Adipocyte (in vitro differentiated cells): Measurements from ENCODE around the gene CDS2.
A peak's percentile ranks its signal among the peaks of the same experiment; 100 is the strongest.

Experiments
- DNase-seq: peaks from one replicate; pipeline ENCODE4 v3.0.0-alpha.2; 2015; ENCODE audit warnings: low read depth
- H3K27me3 ChIP-seq: replicated peaks from 2 replicates; pipeline ENCODE4 v1.7.0; 2013; ENCODE audit warnings: mild to moderate bottlenecking, low read length, moderate library complexity; ENCODE audit not compliant: control insufficient read depth, insufficient read depth
- H3K36me3 ChIP-seq: 2 replicates; pipeline ENCODE4 v1.7.0; 2013; ENCODE audit warnings: low read length, mild to moderate bottlenecking, moderate library complexity; ENCODE audit not compliant: control insufficient read depth, insufficient read depth, severe bottlenecking
- H3K4me1 ChIP-seq: 2 replicates; pipeline ENCODE4 v1.7.0; 2013; ENCODE audit warnings: mild to moderate bottlenecking, low read length, moderate library complexity; ENCODE audit not compliant: control insufficient read depth, insufficient read depth
- H3K4me3 ChIP-seq: 2 replicates; pipeline ENCODE4 v1.7.0; 2013; ENCODE audit warnings: mild to moderate bottlenecking, low read length, moderate library complexity
- H3K9ac ChIP-seq: 2 replicates; pipeline ENCODE4 v1.7.0; 2013; ENCODE audit warnings: mild to moderate bottlenecking, low read length, moderate library complexity
- H3K9me3 ChIP-seq: 2 replicates; pipeline ENCODE4 v1.7.0; 2013; ENCODE audit warnings: mild to moderate bottlenecking, low read length, moderate library complexity; ENCODE audit not compliant: control insufficient read depth

CDS2 gene

DNA sequence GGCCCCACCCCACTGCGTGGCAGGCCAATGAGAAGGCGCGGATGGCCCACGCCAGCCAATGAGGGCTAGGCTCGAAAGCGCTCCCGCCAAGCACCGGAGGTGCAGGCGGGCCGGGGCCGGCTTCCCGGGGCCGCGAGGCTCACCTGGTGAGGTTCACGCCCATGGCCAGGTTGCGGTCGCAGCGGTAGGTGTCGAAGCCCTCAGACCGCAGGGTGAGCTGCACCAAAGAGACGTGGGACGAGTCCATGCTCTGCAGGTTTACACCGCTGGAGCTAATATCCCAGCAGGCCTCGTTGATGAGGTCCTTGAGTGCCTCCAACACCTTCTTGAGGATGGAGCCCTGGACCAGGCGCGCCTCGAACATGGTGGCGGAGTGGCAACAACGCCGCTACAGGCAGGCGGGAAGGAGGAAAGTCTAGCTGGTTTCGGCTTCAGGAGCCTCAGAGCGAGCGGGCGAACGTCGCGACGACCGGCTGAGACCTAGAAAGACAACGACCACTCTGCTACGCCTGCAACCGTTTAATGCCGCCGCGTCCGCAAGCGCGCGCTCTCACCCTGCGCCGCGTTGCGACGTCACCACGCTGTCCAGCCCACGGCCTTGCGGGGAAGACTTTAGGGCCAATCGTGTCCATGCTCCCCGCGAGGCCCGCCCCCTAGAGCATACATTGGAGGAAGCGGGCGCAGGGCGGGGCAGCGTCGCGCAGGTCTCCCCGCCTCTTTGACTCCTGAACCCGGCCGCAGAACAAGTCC lies 7.2 kb upstream of the CDS2 start, which contains the start of gene PCNA:
TSS of gene PCNA (minus strand) at position 524 of the 750 bp plus-strand sequence. CDS start at position 364, 160 bp downstream.
- H3K4me1 ChIP-seq, result peaks cover 25% of the 10 kb centered on the region
- peak; percentile 99 for DNase-seq
- H3K4me3 ChIP-seq, result peak within 1 kb of the TSS; percentile 95
- peak within 1 kb of the TSS; percentile 90 for H3K9ac ChIP-seq
- no peaks in the 10 kb centered on the region for H3K27me3 ChIP-seq
- no peaks in the 10 kb centered on the region for H3K9me3 ChIP-seq
- H3K36me3 ChIP-seq, result peaks cover 31% of the 10 kb centered on the region

DNA sequence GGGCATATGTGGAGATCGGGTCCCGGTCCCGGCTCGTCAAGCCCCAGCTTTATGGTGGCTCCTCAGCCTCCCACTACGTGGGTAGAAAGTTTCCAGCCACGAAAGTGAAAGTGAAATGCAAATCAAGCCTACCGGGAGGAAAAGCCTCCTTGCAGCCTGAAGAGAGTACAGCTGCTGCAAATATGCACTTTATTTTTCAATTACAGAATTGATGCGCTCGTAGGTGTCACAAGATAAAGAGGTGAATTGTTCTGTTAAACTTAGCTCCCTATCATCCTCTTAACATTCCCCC lies 6.7 kb upstream of the CDS2 start:
- Histone ChIP-seq H3K27me3 (no peaks in the 10 kb centered on the region), H3K36me3 (peaks cover 26% of the 10 kb centered on the region), H3K4me1 (peaks cover 25% of the 10 kb centered on the region), H3K9ac (peak overlapping the region; percentile 90), H3K4me3 (peak overlapping the region; percentile 95), H3K9me3 (no peaks in the 10 kb centered on the region)
- DNase-seq, result no peak

DNA sequence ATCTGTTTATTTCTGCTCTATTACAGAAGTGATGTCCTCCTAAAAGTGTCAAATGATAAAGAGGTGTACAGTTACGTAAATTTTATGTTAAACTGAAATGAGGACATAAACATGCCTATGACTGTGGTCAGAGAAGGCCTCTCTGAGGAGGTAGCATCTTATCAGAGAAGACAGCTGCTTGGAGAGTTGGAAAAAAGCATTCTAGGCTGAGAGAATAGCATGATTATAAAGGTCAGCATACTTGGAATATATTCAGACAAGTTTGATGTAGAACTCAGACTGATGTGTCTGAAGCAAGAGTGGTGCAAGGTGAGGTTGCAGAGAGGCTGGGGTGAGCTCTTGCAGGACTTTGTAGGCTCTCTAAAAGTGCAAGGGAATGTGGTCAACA lies 3.9 kb upstream of the CDS2 start:
- Histone ChIP-seq H3K36me3 (no peaks in the 10 kb centered on the region), H3K4me3 (no peak overlapping the region), H3K9me3 (no peaks in the 10 kb centered on the region), H3K4me1 (peaks cover 23% of the 10 kb centered on the region), H3K9ac (no peak overlapping the region), H3K27me3 (no peaks in the 10 kb centered on the region)
- peak; percentile 30 for DNase-seq

DNA sequence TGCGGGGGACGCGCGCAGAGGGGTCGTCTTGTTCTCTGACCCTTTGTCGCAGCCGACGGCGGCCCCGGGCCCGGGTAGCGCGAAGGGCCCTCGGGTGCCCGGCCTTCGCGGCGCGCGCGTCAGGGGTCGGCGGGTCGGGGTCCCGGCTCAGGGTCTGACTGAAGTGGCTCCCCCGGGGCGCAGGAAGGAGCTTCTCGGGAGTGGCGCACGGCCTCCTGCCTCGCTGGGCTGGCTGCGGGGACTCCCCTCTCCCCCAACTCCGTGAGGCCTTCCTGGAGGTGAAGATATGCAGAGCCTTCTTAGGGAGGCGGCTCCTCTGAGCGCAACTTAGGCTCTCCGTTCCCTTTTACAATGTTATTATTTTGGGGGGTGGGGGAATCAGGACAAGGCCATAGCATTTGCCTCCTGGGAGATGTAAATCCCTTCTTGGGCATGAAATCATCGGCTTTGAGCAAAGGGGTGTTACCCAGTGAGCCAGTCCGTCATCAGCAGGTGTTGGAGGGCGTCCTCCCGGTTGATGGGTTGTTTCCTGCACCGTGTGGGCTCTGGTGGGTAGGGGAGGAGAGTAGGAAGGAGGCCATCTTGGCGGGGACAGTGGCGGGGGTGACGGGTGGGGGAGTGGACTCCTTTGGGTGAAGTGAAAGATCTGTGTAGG lies 523 bp downstream of the CDS2 start:
- Histone ChIP-seq H3K9ac (peak overlapping the region; percentile 94), H3K36me3 (no peaks in the 10 kb centered on the region), H3K4me1 (peaks cover 27% of the 10 kb centered on the region), H3K27me3 (no peaks in the 10 kb centered on the region), H3K4me3 (peak overlapping the region; percentile 87), H3K9me3 (no peaks in the 10 kb centered on the region)
- peak; percentile 62 for DNase-seq

DNA sequence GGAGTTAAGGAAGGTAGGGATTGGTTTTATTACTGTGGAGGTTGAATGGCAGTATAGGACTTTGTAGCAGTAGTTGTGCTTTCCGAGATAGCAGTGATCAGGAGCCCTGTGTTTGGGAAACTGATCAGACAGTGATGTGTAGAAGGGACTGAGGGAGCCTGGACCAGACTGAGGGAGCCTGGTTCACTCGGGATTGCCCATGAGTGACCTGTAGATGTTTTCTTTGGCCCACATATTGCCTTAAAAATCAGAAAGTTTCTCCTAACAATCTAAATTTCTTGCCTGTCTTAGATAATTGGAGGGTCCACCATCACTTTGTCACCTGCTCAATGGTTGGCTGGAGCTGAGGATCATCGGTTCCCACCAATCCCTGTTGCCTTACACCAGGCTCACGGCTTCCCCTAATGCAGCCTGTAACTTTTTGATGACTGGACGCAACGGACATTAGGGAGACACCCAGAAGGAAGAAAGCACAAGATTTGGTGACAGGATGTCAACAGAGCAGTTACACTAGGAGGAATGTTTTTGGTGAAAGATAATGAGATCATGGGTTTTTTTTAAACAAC lies 1.1 kb downstream of the CDS2 start:
- Histone ChIP-seq H3K9me3 (no peaks in the 10 kb centered on the region), H3K4me3 (peak overlapping the region; percentile 87), H3K36me3 (no peaks in the 10 kb centered on the region), H3K27me3 (no peaks in the 10 kb centered on the region), H3K9ac (peak overlapping the region; percentile 94), H3K4me1 (peaks cover 22% of the 10 kb centered on the region)
- no peak for DNase-seq

DNA sequence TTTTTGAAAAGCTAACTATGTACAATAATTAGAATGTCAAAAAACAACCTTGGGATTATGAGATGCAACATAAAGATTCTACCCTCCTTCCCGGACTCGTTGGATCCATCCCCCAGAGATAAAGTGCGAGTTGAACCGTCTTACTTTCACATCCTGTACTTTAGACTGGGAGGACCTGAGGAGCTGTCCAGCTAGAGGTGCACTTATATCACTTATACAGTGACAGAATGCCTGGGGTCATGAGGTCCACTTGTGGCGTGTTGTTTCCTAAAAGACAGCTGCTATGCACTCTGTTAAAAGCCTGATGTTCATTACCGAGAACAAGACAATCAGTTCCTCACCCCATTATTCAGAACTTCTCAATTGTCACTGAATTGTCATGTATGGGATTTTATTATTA lies 2.1 kb downstream of the CDS2 start:
- Histone ChIP-seq H3K9me3 (no peaks in the 10 kb centered on the region), H3K4me3 (no peak overlapping the region), H3K27me3 (no peaks in the 10 kb centered on the region), H3K9ac (no peak overlapping the region), H3K36me3 (no peaks in the 10 kb centered on the region), H3K4me1 (peaks cover 22% of the 10 kb centered on the region)
- no peak for DNase-seq

DNA sequence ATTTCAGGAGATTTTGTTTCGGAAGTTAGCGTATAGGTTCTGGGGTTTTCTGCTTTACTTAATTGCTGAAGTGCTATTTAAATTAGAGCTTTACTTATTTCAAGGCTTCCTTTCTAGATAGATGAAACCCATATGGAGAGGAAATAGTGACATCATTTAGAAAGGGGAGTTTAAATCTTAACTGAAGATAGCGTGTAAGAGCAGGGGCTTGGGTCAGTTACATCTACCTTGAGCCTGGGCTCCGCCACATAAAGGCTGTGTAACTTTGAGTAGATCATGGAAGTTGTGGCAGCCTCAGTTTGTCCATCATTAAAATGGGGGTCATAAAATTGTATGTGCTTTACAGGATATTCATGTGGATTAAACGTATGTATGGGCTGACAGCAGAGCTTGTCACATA lies 4.7 kb downstream of the CDS2 start:
- Histone ChIP-seq H3K4me3 (peak overlapping the region; percentile 21), H3K9ac (peak overlapping the region; percentile 50), H3K27me3 (no peaks in the 10 kb centered on the region), H3K36me3 (no peaks in the 10 kb centered on the region), H3K4me1 (peaks cover 33% of the 10 kb centered on the region), H3K9me3 (no peaks in the 10 kb centered on the region)
- no peak for DNase-seq

DNA sequence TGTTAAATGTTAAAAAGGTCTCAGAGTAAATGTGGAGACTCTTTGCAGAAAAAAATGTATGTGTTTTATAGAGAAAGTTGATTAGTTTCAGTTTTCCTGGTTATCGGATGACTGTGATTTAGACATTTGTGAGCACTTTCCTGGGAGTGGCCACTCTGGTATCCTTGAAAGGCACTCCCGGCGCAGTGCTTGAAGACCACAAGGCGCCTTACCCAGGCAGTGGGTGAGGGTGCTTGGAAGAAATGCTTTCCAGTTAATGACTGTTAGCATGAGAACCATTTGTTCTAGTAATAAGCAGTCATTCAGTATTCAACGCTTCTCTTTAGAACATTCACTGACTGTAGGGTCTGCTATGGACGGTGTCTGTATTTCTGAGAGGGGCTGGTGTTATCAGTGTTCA lies 7.2 kb downstream of the CDS2 start:
- H3K27me3 ChIP-seq, result no peaks in the 10 kb centered on the region
- no peaks in the 10 kb centered on the region for H3K9me3 ChIP-seq

DNA sequence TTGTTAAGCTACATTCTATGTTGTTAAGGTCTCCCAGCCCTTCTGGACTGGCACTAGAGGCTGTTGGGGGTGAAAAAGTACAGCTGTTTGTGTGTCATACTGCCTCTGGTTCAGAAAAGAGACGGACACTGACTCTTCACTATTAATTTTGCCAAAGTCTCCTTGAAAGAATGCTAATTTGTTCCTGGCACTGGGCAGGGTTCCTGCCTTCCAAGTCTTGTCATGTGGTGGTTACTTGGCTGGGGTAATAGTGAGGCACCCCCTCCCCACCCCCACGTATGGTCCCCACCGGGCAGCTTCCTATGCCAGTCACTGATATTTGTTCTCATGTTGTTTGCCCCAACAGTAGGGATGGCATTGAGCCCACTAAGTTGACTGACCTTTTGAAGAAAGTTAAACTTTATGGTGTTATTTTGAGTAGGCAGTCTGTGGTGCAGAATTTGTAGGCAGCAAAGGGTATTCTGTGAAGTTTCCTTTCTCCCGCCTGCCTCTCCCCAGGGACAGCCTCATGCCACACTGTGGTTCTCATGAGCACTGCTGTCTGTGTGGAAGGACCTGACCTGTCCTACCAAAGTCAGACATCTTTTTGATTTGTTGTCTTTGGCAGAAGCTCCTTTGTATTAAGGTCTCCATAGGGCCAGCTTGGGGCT lies 8.7 kb downstream of the CDS2 start:
- Histone ChIP-seq H3K9ac (no peak overlapping the region), H3K9me3 (no peaks in the 10 kb centered on the region), H3K27me3 (no peaks in the 10 kb centered on the region), H3K36me3 (no peaks in the 10 kb centered on the region), H3K4me3 (no peak overlapping the region), H3K4me1 (peaks cover 18% of the 10 kb centered on the region)
- no peak for DNase-seq

More for the DNA sequence above, 7.2 kb downstream of the CDS2 start:
- DNase-seq, result no peak
- Histone ChIP-seq H3K9ac (no peak overlapping the region), H3K4me3 (no peak overlapping the region), H3K4me1 (peaks cover 19% of the 10 kb centered on the region), H3K36me3 (no peaks in the 10 kb centered on the region)

DNA sequence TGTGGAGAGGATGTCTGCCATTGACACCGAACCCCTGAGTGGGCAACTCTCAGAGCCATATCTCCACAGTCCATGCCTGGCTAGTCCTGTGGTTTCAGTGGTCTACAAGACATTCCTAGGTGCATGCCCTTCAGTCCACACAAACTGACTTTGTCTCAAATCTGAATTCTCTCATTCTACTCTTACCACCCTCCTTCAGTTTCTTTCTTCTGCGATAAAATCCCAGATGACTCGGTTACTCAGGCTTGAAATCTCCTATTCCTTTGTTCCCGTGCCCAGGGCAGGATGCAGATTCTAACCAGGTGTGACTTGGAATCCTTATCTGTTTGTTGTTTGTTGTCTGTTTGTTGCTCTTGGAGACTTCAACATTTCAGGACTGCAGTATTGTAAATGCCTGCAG lies 9.3 kb downstream of the CDS2 start:
- Histone ChIP-seq H3K4me3 (no peak overlapping the region), H3K36me3 (no peaks in the 10 kb centered on the region), H3K9me3 (no peaks in the 10 kb centered on the region), H3K9ac (no peak overlapping the region), H3K27me3 (no peaks in the 10 kb centered on the region), H3K4me1 (peaks cover 18% of the 10 kb centered on the region)
- no peak for DNase-seq

DNA sequence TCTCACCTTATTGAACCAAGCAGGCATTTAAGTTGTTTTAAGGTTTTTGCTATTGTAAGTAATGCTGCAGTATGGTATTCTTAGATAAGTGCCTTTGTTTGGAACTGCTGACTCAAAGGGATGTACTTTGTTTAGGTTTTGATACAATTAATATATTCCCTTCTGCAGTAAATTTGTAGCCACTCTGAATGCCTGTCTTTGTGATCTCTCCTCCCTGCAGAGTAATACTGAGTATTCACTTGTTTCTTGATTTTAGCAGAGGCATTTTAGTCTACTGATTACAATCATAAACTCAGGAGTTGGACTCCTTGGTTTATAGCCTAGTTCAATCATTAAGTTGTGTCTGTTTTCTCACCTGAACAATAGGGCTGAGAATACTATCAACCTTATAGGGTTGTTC lies 13.4 kb downstream of the CDS2 start:
- no peak overlapping the region for H3K4me3 ChIP-seq
- H3K4me1 ChIP-seq, result peaks cover 8% of the 10 kb centered on the region
- no peaks in the 10 kb centered on the region for H3K27me3 ChIP-seq
- H3K9ac ChIP-seq, result no peak overlapping the region
- DNase-seq, result no peak
- H3K9me3 ChIP-seq, result no peaks in the 10 kb centered on the region
- H3K36me3 ChIP-seq, result no peaks in the 10 kb centered on the region
